ENCODE measurements around the gene UBTD2. TPM values are rescaled to one million over a fixed set of nuclear protein-coding genes. Genes with fewer than 3 reads are reported as not detected.

The UBTD2 gene
- total and polyA plus RNA-seq, 9 of the 15 experiments (the other 6 are each of a cell fraction or from before 2014, with no cell fraction given), result 0.01 to 0.46 (median 0.15) TPM; not detected in 1

DNA sequence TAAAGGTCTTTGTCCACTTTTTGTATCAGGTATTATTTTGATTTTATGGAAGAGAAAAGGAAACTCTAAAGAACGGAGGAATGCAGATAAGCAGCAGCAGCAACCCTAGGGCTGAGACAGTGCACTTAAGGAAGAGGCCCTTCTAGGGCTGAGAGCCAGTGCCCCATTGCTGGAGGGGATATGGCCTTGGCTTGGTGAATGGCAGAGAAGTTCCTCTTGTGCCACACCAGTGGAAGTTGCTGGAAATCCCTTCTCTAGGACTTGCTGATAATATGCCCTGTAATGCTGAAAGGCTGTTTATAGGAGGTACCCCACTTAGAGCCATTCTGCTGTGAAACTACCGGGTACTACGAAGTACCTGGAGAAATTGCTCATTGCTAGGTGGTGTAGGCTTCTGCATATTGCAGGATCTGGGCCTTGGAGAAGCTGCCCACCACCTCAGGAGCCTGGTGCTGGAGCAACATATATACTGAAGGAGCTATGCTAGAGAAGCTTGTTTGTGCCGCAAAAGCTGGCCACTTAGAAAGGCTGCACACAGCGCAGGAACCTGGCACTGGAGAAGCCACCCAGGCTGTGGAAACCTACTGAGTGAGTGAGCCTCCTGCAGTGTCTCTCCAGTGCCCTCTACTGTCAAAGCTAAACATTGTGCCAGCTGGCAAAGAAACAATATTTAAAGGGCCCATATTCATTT lies 9.6 kb upstream of the UBTD2 start:
- Histone ChIP-seq H3K79me2 (ENCODE audit: control insufficient read depth, insufficient read depth, low read length) (no peaks in the 10 kb centered on the region), H3K27ac (ENCODE audit: extremely low read depth, low read depth, low read length) (no peak overlapping the region), H3K9me1 (ENCODE audit: control insufficient read depth, insufficient read depth, low read length) (no peaks in the 10 kb centered on the region), H3K4me2 (ENCODE audit: insufficient read depth, low read length) (no peak overlapping the region), H3K4me1 (replicated peaks in 1 of 2; ENCODE audit: control insufficient read depth in 2 of 2, insufficient read depth in 2 of 2, low read length in 2 of 2) (no peaks in the 10 kb centered on the region), H3K4me3 (no peak overlapping the region), H3K36me3 (ENCODE audit: control insufficient read depth, insufficient read depth, low read length) (no peaks in the 10 kb centered on the region), H3K27me3 (ENCODE audit: control insufficient read depth in 2 of 2, insufficient read depth in 2 of 2, low read length in 2 of 2) (peaks cover 3 to 24% of the 10 kb centered on the region in 2 experiments), H2AFZ (ENCODE audit: low read depth, low read length) (no peak overlapping the region), H3K9ac (ENCODE audit: insufficient read depth in 1 of 2, low read depth in 2 of 2, low read length in 2 of 2) (no peak overlapping the region), H3K9me3 (replicated peaks; ENCODE audit: control insufficient read depth, insufficient read depth, low read depth, low read length) (no peaks in the 10 kb centered on the region), H4K20me1 (replicated peaks; ENCODE audit: control insufficient read depth, insufficient read depth, low read length) (no peaks in the 10 kb centered on the region; the same call in 1 of the 2 replicates)
- CTCF ChIA-PET (ENCODE audit: low intra/inter-chr PET ratio), result interaction anchor here (0.6 kb wide), 1 partner anchor 153 kb away, joined by 3 read pairs; no protein-coding TSS in a partner anchor
- WGBS (ENCODE audit: insufficient coverage, low coverage, missing lambda C conversion rate), result 0% methylated on average over 5 of the region's 5 CpGs
- DNase-seq (ENCODE audit: extremely low read depth in 1 of 4, low spot score in 3 of 4), result peak; percentile 19 to 56 (median 26)
- peak; percentile 94 for ATAC-seq
- BruUV-seq (replicated peaks), result no TSS peak
- POLR2A ChIA-PET, result interaction anchor here (0.6 to 1.0 kb wide), 3 partner anchors 14 to 119 kb away, joined by 3 read pairs; no protein-coding TSS in a partner anchor
- FAIRE-seq, result peak; percentile 84
- intact Hi-C loops (cut with micrococcal nuclease), result loop anchor here (1.0 to 10.0 kb wide), 4 partner anchors 104 to 378 kb away; partner anchors contain the start of gene STK10
- in situ Hi-C loops (cut with MboI), result no loop called here
- peak; percentile 71 to 81 for TF ChIP-seq RAD21 (CRISPR knock-in tag; conservative IDR thresholded peaks at IDR 0.05 in 1 of 2, IDR thresholded peaks at IDR 0.05 in 1 of 2)
- TF ChIP-seq, protein P1, sequence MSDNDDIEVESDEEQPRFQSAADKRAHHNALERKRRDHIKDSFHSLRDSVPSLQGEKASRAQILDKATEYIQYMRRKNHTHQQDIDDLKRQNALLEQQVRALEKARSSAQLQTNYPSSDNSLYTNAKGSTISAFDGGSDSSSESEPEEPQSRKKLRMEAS (CRISPR knock-in tag; IDR thresholded peaks at IDR 0.05), result no peak
- 0 out of 2 replicates have a peak, but pooled peaks have one; percentile 42 for TF ChIP-seq KLF16 (IDR thresholded peaks at IDR 0.05)
- TF ChIP-seq, protein P2, sequence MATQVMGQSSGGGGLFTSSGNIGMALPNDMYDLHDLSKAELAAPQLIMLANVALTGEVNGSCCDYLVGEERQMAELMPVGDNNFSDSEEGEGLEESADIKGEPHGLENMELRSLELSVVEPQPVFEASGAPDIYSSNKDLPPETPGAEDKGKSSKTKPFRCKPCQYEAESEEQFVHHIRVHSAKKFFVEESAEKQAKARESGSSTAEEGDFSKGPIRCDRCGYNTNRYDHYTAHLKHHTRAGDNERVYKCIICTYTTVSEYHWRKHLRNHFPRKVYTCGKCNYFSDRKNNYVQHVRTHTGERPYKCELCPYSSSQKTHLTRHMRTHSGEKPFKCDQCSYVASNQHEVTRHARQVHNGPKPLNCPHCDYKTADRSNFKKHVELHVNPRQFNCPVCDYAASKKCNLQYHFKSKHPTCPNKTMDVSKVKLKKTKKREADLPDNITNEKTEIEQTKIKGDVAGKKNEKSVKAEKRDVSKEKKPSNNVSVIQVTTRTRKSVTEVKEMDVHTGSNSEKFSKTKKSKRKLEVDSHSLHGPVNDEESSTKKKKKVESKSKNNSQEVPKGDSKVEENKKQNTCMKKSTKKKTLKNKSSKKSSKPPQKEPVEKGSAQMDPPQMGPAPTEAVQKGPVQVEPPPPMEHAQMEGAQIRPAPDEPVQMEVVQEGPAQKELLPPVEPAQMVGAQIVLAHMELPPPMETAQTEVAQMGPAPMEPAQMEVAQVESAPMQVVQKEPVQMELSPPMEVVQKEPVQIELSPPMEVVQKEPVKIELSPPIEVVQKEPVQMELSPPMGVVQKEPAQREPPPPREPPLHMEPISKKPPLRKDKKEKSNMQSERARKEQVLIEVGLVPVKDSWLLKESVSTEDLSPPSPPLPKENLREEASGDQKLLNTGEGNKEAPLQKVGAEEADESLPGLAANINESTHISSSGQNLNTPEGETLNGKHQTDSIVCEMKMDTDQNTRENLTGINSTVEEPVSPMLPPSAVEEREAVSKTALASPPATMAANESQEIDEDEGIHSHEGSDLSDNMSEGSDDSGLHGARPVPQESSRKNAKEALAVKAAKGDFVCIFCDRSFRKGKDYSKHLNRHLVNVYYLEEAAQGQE (IDR thresholded peaks at IDR 0.05; ENCODE audit: borderline replicate concordance), result peak; percentile 50; the same call in 1 of the 2 replicates
- TF ChIP-seq, protein P2 (CRISPR knock-in tag; IDR thresholded peaks at IDR 0.05; ENCODE audit: low read depth), result no peak
- TF ChIP-seq, protein P3, sequence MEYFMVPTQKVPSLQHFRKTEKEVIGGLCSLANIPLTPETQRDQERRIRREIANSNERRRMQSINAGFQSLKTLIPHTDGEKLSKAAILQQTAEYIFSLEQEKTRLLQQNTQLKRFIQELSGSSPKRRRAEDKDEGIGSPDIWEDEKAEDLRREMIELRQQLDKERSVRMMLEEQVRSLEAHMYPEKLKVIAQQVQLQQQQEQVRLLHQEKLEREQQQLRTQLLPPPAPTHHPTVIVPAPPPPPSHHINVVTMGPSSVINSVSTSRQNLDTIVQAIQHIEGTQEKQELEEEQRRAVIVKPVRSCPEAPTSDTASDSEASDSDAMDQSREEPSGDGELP (CRISPR knock-in tag; IDR thresholded peaks at IDR 0.05; ENCODE audit: borderline replicate concordance), result peak; percentile 26; the same call in 1 of the 2 replicates
- TF ChIP-seq FOXJ2 (tag; IDR thresholded peaks at IDR 0.05), result no peak
- TF ChIP-seq, protein P4, sequence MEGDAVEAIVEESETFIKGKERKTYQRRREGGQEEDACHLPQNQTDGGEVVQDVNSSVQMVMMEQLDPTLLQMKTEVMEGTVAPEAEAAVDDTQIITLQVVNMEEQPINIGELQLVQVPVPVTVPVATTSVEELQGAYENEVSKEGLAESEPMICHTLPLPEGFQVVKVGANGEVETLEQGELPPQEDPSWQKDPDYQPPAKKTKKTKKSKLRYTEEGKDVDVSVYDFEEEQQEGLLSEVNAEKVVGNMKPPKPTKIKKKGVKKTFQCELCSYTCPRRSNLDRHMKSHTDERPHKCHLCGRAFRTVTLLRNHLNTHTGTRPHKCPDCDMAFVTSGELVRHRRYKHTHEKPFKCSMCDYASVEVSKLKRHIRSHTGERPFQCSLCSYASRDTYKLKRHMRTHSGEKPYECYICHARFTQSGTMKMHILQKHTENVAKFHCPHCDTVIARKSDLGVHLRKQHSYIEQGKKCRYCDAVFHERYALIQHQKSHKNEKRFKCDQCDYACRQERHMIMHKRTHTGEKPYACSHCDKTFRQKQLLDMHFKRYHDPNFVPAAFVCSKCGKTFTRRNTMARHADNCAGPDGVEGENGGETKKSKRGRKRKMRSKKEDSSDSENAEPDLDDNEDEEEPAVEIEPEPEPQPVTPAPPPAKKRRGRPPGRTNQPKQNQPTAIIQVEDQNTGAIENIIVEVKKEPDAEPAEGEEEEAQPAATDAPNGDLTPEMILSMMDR (IDR thresholded peaks at IDR 0.05 in 2 of 3, conservative IDR thresholded peaks at IDR 0.05 in 1 of 3; ENCODE audit: insufficient read depth in 2 of 3, low read depth in 1 of 3, low read length in 3 of 3), result peak; percentile 73 to 78 (median 78)
